Muscle layer of duodenum (tissue), 2 donors: Measurements from ENCODE around the gene MSI1.
"Not testable (repeated sequence)": the region's sequence is repeated elsewhere in the genome, so short reads cannot be mapped to it uniquely, and the experiment has no call there.

Experiments
- H3K27ac ChIP-seq: one replicate; pipeline ENCODE4 v1.7.0; 2013; ENCODE audit warnings: mild to moderate bottlenecking, low read length
- H3K27me3 ChIP-seq: one replicate; pipeline ENCODE4 v1.7.0; 2013; ENCODE audit warnings: low read depth, mild to moderate bottlenecking, control low read depth, low read length
- H3K36me3 ChIP-seq, 2 donors: one replicate each; pipeline ENCODE4 v1.7.0; 2013; ENCODE audit warnings: low read length in 2 of 2, control low read depth in 1 of 2, mild to moderate bottlenecking in 1 of 2; ENCODE audit not compliant: insufficient read depth in 2 of 2, control insufficient read depth in 1 of 2
- H3K4me1 ChIP-seq, 2 donors: one replicate each; pipeline ENCODE4 v1.7.0; 2013; ENCODE audit warnings: low read length in 2 of 2, mild to moderate bottlenecking in 2 of 2, control low read depth in 1 of 2, moderate library complexity in 1 of 2; ENCODE audit not compliant: insufficient read depth in 2 of 2, control insufficient read depth in 1 of 2
- H3K4me3 ChIP-seq, 2 donors: one replicate each; pipeline ENCODE4 v1.7.0; 2013; ENCODE audit warnings: low read length in 2 of 2, low read depth in 1 of 2, mild to moderate bottlenecking in 1 of 2
- H3K9me3 ChIP-seq, 2 donors: one replicate each; pipeline ENCODE4 v1.7.0; 2013; ENCODE audit warnings: low read length in 2 of 2, control low read depth in 1 of 2, mild to moderate bottlenecking in 1 of 2; ENCODE audit not compliant: control insufficient read depth in 1 of 2
- donor health status: healthy.

Gene MSI1

GRCh38 chr12:120350576-120351350, 18.2 kb downstream of the MSI1 start:
- H3K27me3 ChIP-seq: no peaks in the 10 kb centered on the region
- H3K4me3 ChIP-seq: no peak overlapping the region
- no peaks in the 10 kb centered on the region for H3K36me3 ChIP-seq
- H3K9me3 ChIP-seq: no peaks in the 10 kb centered on the region
- no peaks in the 10 kb centered on the region for H3K4me1 ChIP-seq
- no peak overlapping the region for H3K27ac ChIP-seq

- Histone ChIP-seq H3K27ac (no peak overlapping the region), H3K27me3 (no peaks in the 10 kb centered on the region), H3K9me3 (no peaks in the 10 kb centered on the region), H3K36me3 (no peaks in the 10 kb centered on the region), H3K4me1 (no peaks in the 10 kb centered on the region), H3K4me3 (no peak overlapping the region)
These were observed 21.2 kb downstream of the MSI1 start for GRCh38 chr12:120347766-120348165.

DNA sequence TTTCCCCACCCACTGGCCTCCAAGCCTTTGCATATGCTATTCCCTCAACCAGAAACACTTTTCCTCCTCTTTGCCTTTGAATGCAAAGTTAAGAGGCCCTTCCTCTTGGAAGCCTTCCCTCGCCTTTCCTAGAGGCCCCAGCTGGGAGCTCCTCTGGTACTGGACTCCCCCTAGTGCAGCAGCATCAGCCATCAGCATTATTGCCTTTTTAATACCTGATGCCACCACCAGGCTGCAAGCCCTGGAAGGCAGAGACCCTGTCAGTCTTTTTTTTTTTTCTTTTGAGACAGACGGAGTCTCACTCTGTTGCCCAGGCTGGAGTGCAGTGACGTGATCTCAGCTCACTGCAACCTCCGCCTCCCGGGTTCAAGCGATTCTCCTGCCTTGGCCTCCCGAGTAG, 22.3 kb downstream of the MSI1 start:
- H3K9me3 ChIP-seq: no peaks in the 10 kb centered on the region
- H3K36me3 ChIP-seq: no peaks in the 10 kb centered on the region
- H3K4me3 ChIP-seq: no peak overlapping the region
- H3K27me3 ChIP-seq: no peaks in the 10 kb centered on the region
- no peaks in the 10 kb centered on the region for H3K4me1 ChIP-seq
- no peak overlapping the region for H3K27ac ChIP-seq

GRCh38 chr12:120346031-120346430, 22.9 kb downstream of the MSI1 start:
- no peaks in the 10 kb centered on the region for H3K4me1 ChIP-seq
- H3K36me3 ChIP-seq: no peaks in the 10 kb centered on the region
- no peaks in the 10 kb centered on the region for H3K27me3 ChIP-seq
- no peaks in the 10 kb centered on the region for H3K9me3 ChIP-seq
- no peak overlapping the region for H3K27ac ChIP-seq
- no peak overlapping the region for H3K4me3 ChIP-seq

DNA sequence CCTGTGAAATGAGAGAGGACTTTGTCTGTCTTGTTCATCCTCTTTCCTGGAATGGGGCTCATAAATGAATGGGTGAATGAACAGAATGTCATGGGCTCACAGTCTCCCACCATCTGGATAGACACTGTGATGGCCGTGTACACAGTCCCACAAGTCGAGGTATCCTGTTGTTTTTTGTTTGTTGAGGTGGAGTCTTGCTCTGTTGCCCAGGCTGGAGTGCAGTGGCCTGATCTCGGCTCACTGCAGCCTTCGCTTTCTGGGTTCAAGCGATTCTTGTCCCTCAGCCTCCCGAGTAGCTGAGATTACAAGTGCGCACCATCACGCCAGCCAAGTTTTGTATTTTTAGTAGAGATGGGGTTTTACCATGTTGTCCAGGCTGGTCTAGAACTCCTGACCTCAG, 25.3 kb downstream of the MSI1 start:
- Histone ChIP-seq H3K36me3 (no peaks in the 10 kb centered on the region), H3K27ac (no peak overlapping the region), H3K9me3 (no peaks in the 10 kb centered on the region), H3K4me1 (no peaks in the 10 kb centered on the region), H3K4me3 (no peak overlapping the region), H3K27me3 (no peaks in the 10 kb centered on the region)

- H3K27me3 ChIP-seq: no peaks in the 10 kb centered on the region
- H3K36me3 ChIP-seq: no peaks in the 10 kb centered on the region
- no peaks in the 10 kb centered on the region for H3K9me3 ChIP-seq
- no peak overlapping the region for H3K27ac ChIP-seq
- no peaks in the 10 kb centered on the region for H3K4me1 ChIP-seq
- H3K4me3 ChIP-seq: no peak overlapping the region
These were observed 25.9 kb downstream of the MSI1 start for GRCh38 chr12:120343039-120343537.

DNA sequence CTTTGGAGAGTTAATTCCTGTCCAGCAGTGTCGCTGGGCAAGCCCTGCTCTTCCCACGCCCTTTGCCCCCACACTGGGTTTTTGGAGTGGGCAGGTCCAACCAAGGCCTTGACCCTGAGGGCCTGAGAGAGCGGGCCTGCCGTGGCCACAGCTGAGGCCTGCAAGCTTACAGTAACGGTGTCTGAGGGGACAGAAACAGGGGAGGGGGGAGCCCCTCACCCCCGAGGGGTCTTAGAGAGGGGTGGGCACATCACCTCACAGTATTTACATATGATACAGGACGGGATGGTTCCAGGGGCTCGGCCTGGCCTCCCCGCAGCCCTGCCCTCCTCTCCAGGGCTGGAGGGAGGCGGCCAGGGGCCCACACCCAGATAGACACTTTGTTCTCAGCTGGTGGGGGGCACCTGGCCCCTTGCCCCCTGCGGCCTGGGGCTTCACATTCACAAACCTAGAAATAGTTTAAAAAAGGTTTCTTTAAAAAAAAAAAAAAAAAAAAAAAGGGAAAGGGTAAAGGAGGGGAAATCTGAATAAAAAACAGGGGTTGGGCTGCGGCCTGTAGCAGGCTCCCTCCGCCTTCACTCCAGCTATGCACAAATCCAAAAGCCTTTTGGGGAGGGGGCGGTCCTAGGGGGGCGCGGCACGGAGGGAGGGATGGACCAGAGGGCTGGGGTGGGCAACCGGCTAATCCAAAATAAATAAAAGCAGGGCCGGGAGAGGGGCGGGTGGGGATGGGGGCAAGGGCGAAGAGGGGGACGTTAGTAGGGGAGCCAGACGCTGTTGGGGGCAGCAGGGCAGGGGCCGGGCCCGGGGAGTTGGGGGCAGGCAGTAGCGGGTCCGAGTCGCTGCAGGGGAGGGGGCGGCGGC, 26.6 kb downstream of the MSI1 start:
- no peaks in the 10 kb centered on the region for H3K9me3 ChIP-seq
- no peaks in the 10 kb centered on the region for H3K36me3 ChIP-seq

GRCh38 chr12:120339256-120339655, 29.7 kb downstream of the MSI1 start:
- no peaks in the 10 kb centered on the region for H3K36me3 ChIP-seq
- H3K4me3 ChIP-seq: no peak overlapping the region
- H3K27ac ChIP-seq: no peak overlapping the region
- H3K27me3 ChIP-seq: no peaks in the 10 kb centered on the region
- H3K9me3 ChIP-seq: no peaks in the 10 kb centered on the region
- no peaks in the 10 kb centered on the region for H3K4me1 ChIP-seq

More for the DNA sequence above, 26.6 kb downstream of the MSI1 start:
- H3K4me3 ChIP-seq: no peak overlapping the region
- no peaks in the 10 kb centered on the region for H3K4me1 ChIP-seq
- H3K27me3 ChIP-seq: no peaks in the 10 kb centered on the region
- no peak overlapping the region for H3K27ac ChIP-seq

DNA sequence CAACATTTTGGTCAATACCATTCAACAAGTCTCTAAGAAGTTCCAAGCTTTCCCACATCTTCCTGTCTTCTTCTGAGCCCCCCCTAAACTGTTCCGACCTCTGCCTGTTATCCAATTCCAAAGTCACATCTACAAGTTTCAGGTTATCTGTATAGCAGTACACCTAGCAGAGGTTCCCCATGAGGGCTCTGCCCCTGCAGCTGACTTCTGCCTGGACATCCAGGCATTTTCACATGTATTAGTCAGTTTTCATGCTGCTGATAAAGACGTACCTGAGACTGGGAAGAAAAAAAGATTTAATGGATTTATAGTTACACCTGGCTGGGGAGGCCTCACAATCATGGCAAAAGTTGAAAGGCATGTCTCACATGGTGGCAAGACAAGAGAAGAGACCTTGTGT, 31.2 kb downstream of the MSI1 start:
- no peaks in the 10 kb centered on the region for H3K4me1 ChIP-seq
- H3K27ac ChIP-seq: no peak overlapping the region
- H3K27me3 ChIP-seq: no peaks in the 10 kb centered on the region
- no peak overlapping the region for H3K4me3 ChIP-seq
- no peaks in the 10 kb centered on the region for H3K36me3 ChIP-seq
- H3K9me3 ChIP-seq: no peaks in the 10 kb centered on the region

DNA sequence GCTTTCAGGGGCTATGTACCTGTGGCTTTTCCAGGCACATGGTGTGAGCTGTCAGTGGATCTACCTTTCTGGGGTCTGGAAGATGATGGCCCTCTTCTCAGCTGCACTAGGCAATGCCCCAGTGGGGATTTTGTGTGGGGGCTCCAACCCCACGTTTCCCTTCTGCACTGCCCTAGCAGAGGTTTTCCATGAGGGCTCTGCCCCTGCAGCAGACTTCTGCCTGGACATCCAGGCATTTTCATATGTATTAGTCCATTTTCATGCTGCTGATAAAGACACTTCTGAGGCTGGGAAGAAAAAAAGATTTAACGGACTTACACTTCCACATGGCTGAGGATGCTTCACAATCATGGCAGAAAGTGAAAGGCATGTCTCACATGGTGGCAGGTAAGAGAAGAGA, 32.6 kb downstream of the MSI1 start:
- H3K4me3 ChIP-seq, H3K4me1 ChIP-seq, H3K27ac ChIP-seq: not testable (repeated sequence)

GRCh38 chr12:120335447-120335846, 33.5 kb downstream of the MSI1 start:
- H3K27me3 ChIP-seq, H3K4me1 ChIP-seq, H3K36me3 ChIP-seq, H3K27ac ChIP-seq, H3K9me3 ChIP-seq, H3K4me3 ChIP-seq: not testable (repeated sequence)

More for the DNA sequence above, 32.6 kb downstream of the MSI1 start:
- H3K36me3 ChIP-seq, H3K27me3 ChIP-seq, H3K9me3 ChIP-seq: not testable (repeated sequence)
